ENCODE measurements around the gene MAP1A.

MAP1A gene

DNA sequence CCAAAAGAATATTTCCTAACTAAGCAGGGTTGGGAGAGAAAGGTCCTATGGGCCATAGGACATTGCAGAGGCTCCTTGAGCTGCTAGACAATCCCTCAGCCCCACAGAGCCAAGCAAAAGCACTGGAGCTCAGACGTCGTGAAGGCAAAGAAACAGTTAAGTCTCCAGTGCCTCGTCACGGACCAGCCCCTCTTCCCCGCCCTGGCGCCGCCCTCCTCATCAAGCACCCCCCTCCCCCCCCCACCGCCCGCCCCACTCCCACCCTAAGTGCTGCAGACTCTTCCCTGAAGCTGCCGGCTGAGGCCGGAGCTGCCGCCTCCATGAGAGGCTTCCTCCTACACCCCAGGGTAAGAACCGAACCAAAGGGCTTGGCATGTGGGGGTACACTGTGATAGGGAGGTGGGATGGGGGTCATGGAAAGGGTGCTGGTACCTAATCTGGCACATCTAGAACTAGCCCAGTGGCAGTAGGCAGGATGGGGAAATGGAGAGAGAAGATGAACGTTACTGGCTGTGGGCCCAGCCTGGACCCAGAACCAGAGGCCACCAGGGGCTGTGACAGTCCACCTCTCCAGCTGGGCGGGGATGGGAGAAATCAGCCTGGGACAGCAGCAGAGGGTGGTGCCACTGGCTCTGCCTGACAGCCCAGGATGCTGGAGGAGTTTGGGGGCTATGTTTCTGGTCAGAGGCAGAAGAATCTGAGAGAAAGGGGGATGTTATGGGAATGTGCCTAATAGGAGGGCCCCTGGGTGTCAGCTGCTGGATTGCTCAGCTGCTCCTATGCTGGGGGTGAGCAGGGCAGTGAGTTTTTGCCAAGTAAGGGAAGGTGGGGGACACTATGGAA is at the start of gene MAP1A:
TSS of gene MAP1A (plus strand) at position 255 of the 843 bp plus-strand sequence. CDS start 3,866 bp downstream, outside the sequence.
- H3K4me3 ChIP-seq (ENCODE audit: low read depth, low read length), result peak within 1 kb of the TSS; percentile 51

DNA sequence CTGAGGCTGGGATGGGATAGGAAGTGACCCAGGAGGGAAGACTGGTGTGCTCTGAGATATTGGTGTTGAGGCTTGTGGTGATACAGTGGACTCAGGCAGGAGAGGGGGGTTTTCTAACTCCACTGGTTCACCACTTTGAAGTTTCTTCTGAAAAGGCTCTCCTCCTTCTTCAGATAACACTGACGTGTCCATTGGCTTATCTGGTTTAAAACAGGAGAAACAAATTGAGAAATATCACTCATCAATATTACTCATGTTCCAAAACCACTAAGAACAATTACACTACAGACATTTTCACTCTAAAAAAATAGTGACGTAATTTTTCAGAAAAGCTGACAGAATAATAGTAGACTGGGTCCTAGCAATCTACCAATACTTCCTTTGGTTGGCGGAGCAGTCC is 47.5 kb upstream of the MAP1A start:
- H3K4me3 ChIP-seq (ENCODE audit: low read depth, low read length), result no peak overlapping the region

DNA sequence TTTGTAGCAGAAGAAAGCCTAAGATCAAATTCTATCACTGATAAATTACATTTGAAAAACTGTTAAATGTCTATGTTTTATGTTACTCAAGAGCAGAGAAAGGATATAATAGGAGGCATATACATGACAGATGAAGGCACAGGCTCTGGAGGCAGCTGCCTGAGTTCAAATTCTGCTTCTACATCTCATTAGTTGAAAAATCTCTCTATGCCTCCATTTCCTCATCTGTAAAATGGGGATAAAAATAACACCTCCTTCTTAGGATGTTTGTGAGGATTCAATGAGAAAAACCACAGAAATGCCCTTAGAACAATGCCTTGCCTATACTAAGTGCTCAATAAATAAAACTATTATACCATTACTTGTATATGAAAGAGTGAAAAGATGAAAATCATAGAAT is 45.4 kb upstream of the MAP1A start:
- no peak overlapping the region for H3K4me3 ChIP-seq (ENCODE audit: low read depth, low read length)

DNA sequence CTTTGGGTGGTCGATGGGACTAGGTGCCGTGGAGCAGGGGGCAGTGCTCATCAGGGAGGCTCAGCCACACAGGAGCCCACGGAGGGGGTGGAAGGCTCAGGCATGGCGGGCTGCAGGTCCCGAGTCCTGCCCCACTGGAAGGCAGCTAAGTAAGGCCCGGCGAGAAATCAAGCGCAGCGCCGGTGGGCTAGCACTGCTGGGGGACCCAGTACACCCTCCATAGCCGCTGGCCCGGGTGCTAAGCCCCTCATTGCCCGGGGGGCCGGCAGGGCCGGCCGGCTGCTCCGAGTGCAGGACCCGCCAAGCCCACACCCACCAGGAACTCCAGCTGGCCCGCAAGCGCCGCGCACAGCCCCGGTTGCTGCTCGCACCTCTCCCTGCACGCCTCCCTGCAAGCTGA is 43.5 kb upstream of the MAP1A start:
- H3K4me3 ChIP-seq (ENCODE audit: low read depth, low read length), result no peak overlapping the region

DNA sequence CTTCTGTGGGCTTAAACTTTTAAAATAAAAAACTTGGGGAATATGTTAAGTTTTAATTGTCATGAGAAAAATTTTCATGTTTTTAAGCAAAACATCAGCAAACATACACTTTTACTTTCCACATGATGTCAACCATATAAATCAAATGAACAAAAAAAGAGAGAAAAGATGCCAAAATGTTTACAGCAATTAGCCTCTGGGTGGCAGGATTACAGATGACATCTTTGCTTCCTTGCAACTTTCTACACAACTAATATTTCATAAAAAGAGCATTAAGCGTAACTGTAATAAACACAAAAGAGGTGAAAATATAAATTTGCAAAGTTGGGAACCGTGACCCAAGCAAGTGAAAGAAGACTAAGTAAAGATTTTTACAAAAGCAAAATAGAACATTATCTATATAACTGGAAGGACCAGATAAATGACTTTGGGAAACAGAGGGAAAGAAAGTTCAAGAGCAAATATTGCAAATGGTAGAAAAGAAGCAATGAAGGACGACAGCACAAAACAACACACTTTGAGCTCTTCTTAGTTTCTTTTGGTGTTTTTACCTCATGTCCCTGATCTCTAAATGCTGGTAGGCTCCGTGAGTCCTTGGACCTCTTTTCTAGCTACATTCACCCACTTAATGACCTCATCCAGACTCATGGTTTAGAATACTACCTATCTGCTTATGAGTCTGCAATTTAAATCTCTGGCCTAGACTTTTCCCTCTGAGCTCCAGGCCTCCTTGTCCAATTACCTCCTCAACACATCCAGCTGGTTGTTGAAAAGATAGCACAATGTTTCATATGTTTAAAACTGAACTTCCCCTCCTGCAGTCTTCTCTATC is 33.9 kb upstream of the MAP1A start:
- no peak overlapping the region for H3K4me3 ChIP-seq (ENCODE audit: low read depth, low read length)

DNA sequence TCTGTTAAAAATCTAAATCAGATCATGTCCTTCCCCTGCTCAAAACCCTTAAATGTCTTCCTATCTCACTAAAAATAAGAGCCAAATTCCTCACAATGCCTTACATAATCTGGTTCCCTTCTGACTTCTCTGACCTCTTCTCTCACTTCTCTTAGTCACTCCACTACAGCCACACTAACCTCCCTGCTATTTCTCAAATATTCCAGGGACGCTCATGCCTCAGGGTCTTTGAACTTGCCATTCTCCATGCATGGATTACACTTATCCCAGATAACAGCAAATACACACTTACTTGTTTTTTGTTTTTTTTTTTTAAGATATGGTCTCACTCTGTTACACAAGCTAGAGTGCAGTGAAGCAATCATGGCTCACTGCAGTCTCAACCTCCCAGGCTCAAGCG is 33.0 kb upstream of the MAP1A start:
- H3K4me3 ChIP-seq (ENCODE audit: low read depth, low read length), result no peak overlapping the region

DNA sequence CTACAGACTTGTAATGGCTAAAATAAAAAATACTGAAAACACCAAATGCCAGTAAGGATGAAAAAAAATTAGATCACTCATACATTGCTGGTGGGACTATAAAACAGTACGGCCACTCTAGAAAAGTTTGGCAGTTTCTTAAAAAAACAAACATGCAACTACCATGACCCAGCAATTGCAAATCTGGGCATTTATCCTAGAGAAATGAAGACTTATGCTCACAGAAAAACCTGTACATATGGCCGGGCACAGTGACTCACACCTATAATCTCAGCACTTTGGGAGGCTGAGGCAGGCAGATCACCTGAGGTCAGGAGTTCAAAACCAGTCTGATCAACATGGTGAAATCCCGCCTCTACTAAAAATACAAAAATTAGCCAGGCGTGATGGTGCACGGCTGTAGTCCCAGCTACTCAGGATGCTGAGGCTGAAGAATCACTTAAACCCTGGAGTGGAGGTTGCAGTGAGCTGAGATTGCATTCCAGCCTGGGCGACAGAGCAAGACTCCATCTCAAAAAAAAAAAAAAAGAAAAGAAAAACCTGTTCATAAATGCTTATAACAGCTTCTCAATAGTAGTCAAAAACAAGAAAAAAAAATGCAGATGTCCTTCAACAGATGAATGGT is 30.0 kb upstream of the MAP1A start:
- no peak overlapping the region for H3K4me3 ChIP-seq (ENCODE audit: low read depth, low read length)

DNA sequence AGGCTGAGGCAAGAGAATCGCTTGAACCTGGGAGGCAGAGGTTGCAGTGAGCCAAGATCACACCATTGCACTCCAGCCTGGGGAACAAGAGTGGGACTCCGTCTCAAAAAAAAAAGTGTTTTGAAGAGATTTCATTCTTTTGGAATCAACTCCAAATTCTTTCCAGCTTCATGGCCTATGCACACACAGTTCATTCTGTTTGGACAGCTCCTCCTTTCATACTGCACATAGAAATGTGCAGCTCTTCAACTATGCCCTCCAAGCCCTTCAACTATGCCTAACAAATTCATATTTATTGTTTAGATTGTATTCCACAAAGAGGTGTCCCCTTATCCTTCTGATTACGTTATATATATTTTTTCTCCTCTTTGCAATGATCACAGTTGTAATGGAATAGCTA is 28.6 kb upstream of the MAP1A start:
- no peak overlapping the region for H3K4me3 ChIP-seq (ENCODE audit: low read depth, low read length)

DNA sequence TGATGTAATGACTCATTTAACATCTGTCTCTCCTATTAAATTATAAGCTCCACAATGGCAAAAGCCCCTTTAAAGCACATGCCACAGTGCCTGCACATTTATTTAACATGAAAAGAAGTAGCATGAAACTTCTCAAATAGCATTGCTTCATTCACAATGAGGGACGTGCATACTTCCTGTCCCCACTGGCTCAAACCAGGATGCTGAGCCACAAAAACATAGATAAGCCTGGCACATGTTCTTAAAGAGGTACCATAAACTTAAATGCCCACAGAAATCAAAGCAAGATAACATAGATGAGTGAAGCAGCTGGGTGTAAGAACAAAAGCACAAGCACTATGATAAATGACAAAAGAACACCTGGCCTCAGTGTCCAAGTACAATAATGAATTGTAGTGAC is 28.2 kb upstream of the MAP1A start:
- no peak overlapping the region for H3K4me3 ChIP-seq (ENCODE audit: low read depth, low read length)

DNA sequence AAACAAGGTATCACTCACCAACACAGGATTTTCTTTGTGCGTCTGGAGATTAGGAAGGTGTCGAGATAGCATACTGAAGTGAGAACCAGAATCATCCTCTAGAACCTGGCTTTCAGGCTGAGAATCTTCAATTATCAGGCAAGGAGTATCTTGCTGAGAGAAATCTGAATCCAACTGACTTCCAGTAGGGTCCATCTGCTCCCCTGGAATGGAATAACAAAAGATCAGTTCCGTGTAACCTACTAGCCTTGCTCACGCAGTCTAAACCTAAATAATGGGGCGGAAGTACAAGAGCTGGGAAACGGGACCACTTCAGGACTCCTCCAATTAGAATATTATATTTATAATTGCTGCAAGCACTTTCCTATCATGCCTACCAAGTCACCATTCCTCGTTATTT is 25.1 kb upstream of the MAP1A start:
- H3K4me3 ChIP-seq (ENCODE audit: low read depth, low read length), result peak overlapping the region; percentile 86

DNA sequence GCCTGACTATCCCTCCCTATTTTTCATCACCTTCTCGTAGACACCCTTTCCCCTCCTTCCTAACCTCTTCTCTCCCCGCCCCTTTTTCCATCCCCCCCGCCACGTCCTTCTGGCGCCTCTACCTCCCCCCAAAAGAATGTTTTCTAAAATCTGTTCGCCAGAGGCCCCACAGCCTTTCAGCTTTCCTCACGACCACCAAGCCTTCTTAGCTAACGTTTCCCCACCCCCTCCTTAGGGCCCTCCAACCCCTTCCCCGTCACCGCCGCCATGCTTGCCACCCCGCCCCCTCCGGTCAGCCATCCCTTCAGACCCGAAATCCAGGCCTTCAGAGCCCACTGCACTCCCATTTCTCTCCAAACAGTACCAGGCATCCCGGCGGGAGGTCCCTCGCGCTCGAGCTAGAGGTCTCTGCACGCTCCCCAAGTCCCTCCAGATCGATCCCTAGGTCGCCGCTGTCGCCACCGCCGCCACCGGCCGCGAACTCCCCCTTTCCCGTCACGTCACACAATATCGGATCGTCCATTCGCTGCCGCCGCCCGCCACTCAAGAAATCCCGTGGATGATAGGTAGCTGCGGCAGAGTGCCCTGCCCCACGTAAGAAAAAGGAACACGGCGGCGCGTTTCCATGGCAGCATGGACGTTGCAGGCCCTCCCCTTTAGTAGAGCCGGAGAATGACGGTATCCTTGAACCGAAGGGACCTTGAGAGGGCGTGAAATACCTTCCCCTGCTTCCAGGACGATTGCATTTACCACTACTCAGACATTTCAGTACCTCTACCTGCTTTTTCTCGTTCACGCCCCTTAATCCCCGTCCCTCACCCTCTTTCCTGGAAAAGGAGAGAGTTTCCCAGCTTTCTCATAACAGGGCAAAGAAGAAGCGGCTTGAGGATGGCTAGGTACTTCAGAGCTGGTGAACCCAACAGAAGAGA is 24.5 kb upstream of the MAP1A start, which contains the start of gene TP53BP1:
TSS of gene TP53BP1 (minus strand) at position 484 of the 929 bp plus-strand sequence. CDS start at position 371, 113 bp downstream.
- peak within 1 kb of the TSS; percentile 86 for H3K4me3 ChIP-seq (ENCODE audit: low read depth, low read length)

DNA sequence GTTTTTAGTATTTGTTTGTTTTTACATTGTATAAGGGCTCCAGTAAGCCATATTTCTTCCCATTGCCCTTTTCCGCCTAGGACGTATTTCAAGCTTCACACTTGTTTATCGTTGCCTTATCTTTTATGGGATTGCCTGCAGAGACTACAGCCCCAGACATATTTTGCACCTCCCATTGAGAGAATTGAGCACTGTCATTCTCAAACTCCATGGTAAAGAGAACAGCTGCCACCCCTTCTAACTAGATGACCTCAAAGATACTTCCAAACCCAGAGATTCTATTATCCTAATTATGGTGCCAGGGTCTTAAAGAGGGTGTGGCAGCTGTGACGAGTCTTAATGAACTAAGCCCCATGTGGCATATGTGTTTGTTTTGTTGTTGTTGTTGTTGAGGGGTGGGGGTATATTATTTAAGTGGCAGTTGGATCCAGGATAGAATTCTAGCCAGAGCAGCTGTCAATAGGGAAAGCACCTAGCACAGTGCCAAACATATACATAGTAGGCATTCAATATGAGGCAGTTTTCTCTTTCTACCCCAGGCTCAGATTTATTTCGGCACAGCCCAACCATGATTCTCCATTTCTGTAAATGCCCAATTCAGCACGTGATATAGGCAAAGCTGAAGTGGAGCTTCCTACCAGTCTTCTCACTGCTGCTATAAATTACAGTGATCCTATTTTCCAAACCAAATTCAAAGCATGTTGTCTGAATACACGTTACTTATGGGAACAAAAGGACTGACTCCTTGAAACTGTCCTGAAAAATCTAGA is 23.5 kb upstream of the MAP1A start:
- no peak overlapping the region for H3K4me3 ChIP-seq (ENCODE audit: low read depth, low read length)

DNA sequence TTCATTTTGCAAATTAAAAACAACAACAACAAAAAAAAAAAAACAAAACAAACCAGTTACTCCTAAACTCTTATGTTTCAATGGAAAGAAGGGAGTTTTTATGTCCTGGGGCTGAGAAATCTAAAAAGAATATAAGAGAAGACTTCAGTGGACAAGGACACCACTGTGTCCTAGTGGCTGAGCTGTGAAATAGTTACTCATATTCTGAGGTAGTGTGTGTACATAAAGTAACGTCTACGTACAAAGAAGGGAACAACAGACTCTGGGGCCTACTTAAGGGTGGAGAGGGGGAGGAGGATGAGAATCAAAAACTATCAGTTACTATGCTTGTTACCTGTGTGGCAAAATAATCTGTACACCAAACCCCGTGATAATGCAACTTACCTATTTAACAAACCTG is 18.4 kb upstream of the MAP1A start:
- H3K4me3 ChIP-seq (ENCODE audit: low read depth, low read length), result no peak overlapping the region

DNA sequence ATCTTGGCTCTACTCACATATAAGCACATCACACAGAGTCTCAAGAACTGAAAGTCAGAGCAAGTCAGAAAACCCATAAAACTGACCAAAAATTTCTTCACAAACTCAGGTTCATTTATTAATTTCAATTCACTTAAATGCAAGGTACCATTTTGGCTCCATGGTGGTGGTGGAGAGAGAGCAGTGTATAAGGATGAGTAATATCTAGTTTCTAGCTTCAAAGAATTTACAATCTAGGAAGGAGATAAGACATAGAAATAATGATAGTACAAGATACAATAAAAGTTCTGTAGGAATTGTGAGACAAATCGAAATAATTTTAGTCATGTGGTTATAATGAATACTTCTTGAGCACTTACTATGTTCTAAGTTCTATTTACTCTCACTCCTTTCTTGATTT is 17.8 kb upstream of the MAP1A start:
- no peak overlapping the region for H3K4me3 ChIP-seq (ENCODE audit: low read depth, low read length)

DNA sequence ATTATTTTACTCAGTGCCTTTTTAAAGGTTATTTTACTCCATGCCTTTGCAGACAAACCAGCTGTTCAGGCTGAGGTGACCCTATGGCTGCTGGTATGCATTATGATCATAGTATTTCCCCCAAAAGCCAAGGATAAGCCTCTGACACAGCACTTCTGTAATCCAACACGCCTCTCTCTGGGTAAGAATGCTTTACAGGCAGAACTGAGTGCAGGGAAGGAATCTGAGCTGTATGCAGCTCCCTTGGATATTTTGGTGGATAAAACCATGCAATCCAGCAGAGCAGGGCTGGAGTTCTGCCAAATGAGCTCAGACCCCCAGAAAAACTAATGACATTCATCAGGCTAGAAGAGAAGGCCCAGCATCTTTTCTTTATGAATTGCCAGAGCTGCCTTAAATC is 11.7 kb upstream of the MAP1A start:
- no peak overlapping the region for H3K4me3 ChIP-seq (ENCODE audit: low read depth, low read length)

DNA sequence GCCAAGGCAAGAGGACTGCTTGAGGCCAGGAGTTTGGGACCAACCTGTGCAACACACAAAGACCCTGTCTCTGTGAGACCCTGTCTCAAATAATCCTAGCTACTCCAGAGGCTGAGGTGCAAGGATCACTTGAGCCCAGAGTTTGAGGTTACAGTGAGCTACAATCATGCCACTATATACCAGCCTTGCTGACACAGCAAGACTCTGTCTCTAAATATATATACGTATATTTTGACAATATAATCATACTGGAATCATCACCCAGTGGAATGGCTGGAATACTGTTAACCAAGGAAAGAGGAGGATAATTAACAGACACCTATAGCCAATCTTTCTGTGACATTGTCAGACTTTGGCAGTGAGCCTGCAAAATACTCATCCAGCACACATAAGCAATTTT is 9.0 kb upstream of the MAP1A start:
- H3K4me3 ChIP-seq (ENCODE audit: low read depth, low read length), result no peak overlapping the region

DNA sequence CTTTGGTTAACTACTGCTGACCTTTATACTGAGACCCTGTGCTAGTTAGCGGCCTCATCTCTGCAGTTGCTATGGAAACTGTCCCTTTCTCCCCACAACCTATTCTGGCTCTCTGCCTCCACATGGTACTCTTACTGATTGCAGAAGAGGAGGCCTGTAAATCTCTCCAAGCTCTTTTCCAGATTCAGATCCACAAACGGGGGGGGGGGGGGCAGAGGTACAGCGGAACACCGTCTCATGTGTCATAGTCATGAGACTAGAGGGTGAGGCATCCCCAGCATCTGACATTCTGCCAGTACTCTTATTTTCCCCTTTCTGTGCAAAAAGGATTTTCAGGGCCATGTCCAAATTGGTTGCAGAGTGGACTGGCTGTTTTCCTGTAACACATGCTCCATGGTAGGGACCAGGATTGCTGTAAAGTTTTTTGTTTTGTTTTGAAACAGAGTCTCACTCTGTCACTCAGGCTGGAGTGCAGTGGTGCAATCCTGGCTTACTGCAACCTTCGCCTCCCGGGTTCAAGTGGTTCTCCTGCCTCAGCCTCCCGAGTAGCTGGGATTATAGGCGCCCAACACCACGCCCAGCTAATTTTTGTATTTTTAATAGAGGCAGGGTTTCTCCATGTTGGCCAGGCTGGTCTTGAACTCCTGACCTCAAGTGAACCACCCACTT is 8.3 kb upstream of the MAP1A start:
- no peak overlapping the region for H3K4me3 ChIP-seq (ENCODE audit: low read depth, low read length)

DNA sequence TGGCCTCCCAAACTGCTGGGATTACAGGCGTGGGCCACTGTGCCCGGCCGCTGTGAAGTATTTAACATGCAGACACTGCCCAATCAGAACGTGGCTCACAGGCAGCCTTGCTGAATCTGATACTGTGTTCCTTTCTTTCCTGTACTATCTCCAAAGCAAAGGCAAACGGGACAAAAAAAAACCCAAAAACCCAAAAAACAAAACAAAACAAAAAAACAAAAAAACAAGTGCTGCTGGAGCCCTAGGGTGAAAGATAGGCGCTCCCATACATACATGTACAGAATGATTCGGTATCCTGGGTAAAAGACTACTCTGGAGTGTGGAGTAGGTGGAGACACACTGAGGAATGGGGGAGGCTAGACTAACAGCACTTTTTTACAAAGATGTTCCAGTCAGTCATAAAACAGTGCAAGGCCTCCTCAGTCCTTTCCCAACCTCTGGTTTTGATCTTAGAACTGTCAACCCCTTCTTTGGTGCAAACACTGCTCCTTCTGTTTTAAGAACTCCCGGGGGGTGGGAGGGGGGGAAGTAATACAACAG is 7.7 kb upstream of the MAP1A start:
- peak overlapping the region; percentile 64 for H3K4me3 ChIP-seq (ENCODE audit: low read depth, low read length)
